ENCODE results near the gene CDKAL1. TPM values are rescaled to one million over a fixed set of nuclear protein-coding genes. Genes with fewer than 3 reads are reported as not detected.
A peak's percentile ranks its signal among the peaks of the same experiment; 100 is the strongest.
"Not testable (repeated sequence)": the region's sequence is repeated elsewhere in the genome, so short reads cannot be mapped to it uniquely, and the experiment has no call there.

CDKAL1 gene
- total and polyA plus RNA-seq, 8 donors: 13.6 to 20.7 (median 17.5) TPM

DNA sequence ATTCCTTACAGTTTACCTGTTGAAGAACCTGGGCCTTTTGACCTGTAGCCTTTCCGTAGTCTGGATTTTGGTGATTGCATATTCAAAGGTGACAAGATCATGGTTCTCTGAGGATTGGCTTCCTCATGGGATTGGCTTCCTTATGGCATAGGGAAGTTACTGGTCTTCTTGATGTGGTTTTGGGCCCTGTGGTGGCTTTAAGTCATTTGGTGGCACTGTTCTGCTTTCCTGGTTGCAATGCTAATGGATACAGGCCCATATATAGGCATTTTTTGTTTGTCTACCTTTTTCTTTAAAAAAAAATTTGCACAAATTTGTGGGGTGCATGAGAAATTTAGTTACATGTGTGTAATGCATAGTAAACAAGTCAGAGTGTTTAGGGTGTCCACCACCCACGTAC, 185.7 kb downstream of the CDKAL1 start:
- intact Hi-C loops (cut with DNase I): no loop called here
- no peak for ATAC-seq
- Histone ChIP-seq H3K9me3 (no peaks in the 10 kb centered on the region), H3K4me1 (no peaks in the 10 kb centered on the region), H3K27me3 (no peaks in the 10 kb centered on the region), H3K27ac (no peak overlapping the region), H3K36me3 (peaks cover 0 to 6% of the 10 kb centered on the region in 2 donors), H3K4me3 (no peak overlapping the region)
- DNase-seq: no peak
- TF ChIP-seq, protein P1, sequence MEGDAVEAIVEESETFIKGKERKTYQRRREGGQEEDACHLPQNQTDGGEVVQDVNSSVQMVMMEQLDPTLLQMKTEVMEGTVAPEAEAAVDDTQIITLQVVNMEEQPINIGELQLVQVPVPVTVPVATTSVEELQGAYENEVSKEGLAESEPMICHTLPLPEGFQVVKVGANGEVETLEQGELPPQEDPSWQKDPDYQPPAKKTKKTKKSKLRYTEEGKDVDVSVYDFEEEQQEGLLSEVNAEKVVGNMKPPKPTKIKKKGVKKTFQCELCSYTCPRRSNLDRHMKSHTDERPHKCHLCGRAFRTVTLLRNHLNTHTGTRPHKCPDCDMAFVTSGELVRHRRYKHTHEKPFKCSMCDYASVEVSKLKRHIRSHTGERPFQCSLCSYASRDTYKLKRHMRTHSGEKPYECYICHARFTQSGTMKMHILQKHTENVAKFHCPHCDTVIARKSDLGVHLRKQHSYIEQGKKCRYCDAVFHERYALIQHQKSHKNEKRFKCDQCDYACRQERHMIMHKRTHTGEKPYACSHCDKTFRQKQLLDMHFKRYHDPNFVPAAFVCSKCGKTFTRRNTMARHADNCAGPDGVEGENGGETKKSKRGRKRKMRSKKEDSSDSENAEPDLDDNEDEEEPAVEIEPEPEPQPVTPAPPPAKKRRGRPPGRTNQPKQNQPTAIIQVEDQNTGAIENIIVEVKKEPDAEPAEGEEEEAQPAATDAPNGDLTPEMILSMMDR (IDR thresholded peaks at IDR 0.05): no peak

DNA sequence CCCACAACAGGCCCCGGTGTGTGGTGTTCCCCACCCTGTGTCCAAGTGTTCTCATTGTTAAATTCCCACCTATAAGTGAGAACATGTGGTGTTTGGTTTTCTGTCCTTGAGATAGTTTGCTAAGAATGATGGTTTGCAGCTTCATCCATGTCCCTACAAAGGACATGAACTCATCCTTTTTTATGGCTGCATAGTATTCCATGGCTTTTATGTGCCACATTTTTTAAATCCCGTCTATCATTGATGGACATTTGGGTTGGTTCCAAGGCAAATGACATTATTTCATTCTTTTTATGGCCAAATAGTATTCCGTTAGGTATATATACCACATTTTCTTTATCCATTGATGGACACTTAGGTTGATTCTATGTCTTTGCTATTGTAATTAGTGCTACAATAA, 186.9 kb downstream of the CDKAL1 start:
- ATAC-seq; H3K27ac ChIP-seq; H3K36me3 ChIP-seq; H3K4me3 ChIP-seq; intact Hi-C loops (cut with DNase I); H3K4me1 ChIP-seq; DNase-seq; H3K9me3 ChIP-seq; H3K27me3 ChIP-seq: not testable (repeated sequence)

DNA sequence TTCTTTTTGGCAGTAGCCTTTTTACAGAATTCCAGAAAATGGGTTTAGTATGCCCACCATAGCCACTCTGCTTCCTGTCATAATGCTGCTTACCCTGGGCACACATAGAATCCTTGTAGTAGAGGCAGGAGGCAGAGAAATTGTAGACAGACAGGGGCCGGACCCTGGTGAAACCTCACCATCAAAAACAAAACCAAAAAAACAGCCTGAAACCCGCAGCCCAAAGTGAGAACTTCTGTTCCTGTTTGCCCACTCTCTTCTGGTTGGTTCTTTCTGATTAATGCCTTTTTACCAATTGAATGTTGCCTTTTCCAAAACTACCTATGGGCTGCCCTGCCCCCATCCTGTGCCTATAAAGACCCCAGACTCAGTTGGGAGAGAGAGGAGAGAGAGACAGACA, 188.2 kb downstream of the CDKAL1 start:
- peaks cover 0 to 6% of the 10 kb centered on the region in 2 donors for H3K36me3 ChIP-seq
- DNase-seq: no peak
- H3K27me3 ChIP-seq: no peaks in the 10 kb centered on the region
- TF ChIP-seq, protein P1 (IDR thresholded peaks at IDR 0.05): no peak
- no peaks in the 10 kb centered on the region for H3K4me1 ChIP-seq
- intact Hi-C loops (cut with DNase I): no loop called here
- no peak overlapping the region for H3K27ac ChIP-seq
- no peak overlapping the region for H3K4me3 ChIP-seq
- H3K9me3 ChIP-seq: no peaks in the 10 kb centered on the region
- ATAC-seq: no peak

GRCh38 chr6:20723236-20723635, 189.0 kb downstream of the CDKAL1 start:
- intact Hi-C loops (cut with DNase I): no loop called here
- Histone ChIP-seq H3K27me3 (no peaks in the 10 kb centered on the region), H3K9me3 (no peaks in the 10 kb centered on the region), H3K4me3 (no peak overlapping the region), H3K27ac (no peak overlapping the region), H3K4me1 (no peaks in the 10 kb centered on the region), H3K36me3 (peaks cover 0 to 6% of the 10 kb centered on the region in 2 donors)
- DNase-seq: peak in 1 of 4 donors; percentile 59
- TF ChIP-seq, protein P1 (IDR thresholded peaks at IDR 0.05): no peak
- ATAC-seq: no peak

DNA sequence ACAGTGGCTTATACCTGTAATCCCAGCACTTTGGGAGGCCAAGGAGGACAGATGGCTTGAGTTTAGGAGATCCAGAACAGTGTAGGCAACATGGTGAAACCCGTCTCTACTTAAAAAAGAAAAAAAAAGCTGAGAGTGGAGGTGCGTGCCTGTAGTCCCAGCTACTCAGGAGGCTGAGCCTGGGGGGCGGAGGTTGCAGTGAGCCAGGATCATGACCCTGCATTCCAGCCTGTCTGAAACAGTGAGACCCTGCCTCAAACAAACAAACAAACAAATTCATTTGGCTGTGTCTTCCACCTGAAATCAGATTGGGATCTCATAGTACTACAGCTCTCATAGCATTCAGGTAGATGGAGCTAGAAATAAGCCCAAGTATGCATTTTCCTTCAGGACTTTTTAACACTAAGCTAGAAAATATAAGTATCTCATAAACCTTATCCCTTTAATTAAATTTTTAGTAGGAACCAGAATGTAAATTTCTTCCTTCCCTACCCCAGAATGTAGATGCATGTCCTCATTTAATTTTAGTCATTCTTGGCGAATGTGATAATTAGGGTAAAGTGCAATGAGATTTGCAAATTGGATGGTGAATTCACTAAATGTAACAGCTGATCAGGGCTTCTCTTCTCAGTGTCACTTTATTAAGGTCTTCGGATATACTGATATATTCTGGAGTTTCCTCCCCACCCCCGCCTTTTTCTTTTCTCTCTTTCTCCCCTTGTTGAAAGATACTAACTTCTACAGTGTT, 190.4 kb downstream of the CDKAL1 start:
- TF ChIP-seq, protein P1 (IDR thresholded peaks at IDR 0.05): no peak
- Histone ChIP-seq H3K9me3 (no peaks in the 10 kb centered on the region), H3K36me3 (peaks cover 0 to 6% of the 10 kb centered on the region in 2 donors), H3K4me3 (no peak overlapping the region), H3K27me3 (no peaks in the 10 kb centered on the region), H3K4me1 (no peaks in the 10 kb centered on the region), H3K27ac (no peak overlapping the region)
- DNase-seq (no peak), ATAC-seq (no peak)
- intact Hi-C loops (cut with DNase I): no loop called here

- H3K36me3 ChIP-seq; intact Hi-C loops (cut with DNase I); H3K27ac ChIP-seq; H3K4me1 ChIP-seq; H3K9me3 ChIP-seq; H3K27me3 ChIP-seq; ATAC-seq; H3K4me3 ChIP-seq; DNase-seq: not testable (repeated sequence)
Measured at GRCh38 chr6:20725235-20725634, 191.0 kb downstream of the CDKAL1 start.
